Spleen (tissue), 7 donors: ENCODE data around the gene LGMN.

Source experiments
- POLR2A ChIP-seq, 3 donors: fragments of 450-650 bp; IDR thresholded peaks; one replicate each; pipeline ENCODE4 v1.5.1; 2017; ENCODE audit warnings: antibody characterized with exemption in 3 of 3, mild to moderate bottlenecking in 1 of 3
- TF ChIP-seq, protein P1 (sequence below), 11 experiments: fragments of 200-600 bp in 7 of 11; fragments of 450-650 bp in 4 of 11; sonication (generic) in 4 of 11; IDR thresholded peaks in 8 of 11; conservative IDR thresholded peaks in 3 of 11; 1 replicate in 7 of 11; 2 replicates in 4 of 11; pipeline versions ENCODE4 v1.4.0 to v1.8.0; 2016 to 2021; ENCODE audit warnings: antibody characterized with exemption in 11 of 11, inconsistent platforms in 4 of 11, mild to moderate bottlenecking in 1 of 11
- donor health status: DM: no; HTN: no; CAD: no; lungs with moderate emphysema.
- donor health status: DM: no; HTN: no; CAD: no.
- donor health status: DM: no; HTN: no; CAD: no.

GRCh38 chr14:92735344-92735743 is 13.1 kb downstream of the LGMN start:
- TF ChIP-seq, protein P1, sequence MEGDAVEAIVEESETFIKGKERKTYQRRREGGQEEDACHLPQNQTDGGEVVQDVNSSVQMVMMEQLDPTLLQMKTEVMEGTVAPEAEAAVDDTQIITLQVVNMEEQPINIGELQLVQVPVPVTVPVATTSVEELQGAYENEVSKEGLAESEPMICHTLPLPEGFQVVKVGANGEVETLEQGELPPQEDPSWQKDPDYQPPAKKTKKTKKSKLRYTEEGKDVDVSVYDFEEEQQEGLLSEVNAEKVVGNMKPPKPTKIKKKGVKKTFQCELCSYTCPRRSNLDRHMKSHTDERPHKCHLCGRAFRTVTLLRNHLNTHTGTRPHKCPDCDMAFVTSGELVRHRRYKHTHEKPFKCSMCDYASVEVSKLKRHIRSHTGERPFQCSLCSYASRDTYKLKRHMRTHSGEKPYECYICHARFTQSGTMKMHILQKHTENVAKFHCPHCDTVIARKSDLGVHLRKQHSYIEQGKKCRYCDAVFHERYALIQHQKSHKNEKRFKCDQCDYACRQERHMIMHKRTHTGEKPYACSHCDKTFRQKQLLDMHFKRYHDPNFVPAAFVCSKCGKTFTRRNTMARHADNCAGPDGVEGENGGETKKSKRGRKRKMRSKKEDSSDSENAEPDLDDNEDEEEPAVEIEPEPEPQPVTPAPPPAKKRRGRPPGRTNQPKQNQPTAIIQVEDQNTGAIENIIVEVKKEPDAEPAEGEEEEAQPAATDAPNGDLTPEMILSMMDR (IDR thresholded peaks at IDR 0.05 in 8 of 11, conservative IDR thresholded peaks at IDR 0.05 in 3 of 11): no peak
- TF ChIP-seq POLR2A (IDR thresholded peaks at IDR 0.05): no peak
